ENCODE data around the gene INSIG1. TPM values are rescaled to one million over a fixed set of nuclear protein-coding genes. Genes with fewer than 3 reads are reported as not detected.

The INSIG1 gene
- polyA plus RNA-seq, 5 donors = 12.9 to 26.6 (median 20.0) TPM

- DNase-seq = no peak
Measured at GRCh38 chr7:155282671-155283070, 15.0 kb upstream of the INSIG1 start.

- no peak for DNase-seq
Measured at GRCh38 chr7:155283565-155284194, 14.0 kb upstream of the INSIG1 start.

DNA sequence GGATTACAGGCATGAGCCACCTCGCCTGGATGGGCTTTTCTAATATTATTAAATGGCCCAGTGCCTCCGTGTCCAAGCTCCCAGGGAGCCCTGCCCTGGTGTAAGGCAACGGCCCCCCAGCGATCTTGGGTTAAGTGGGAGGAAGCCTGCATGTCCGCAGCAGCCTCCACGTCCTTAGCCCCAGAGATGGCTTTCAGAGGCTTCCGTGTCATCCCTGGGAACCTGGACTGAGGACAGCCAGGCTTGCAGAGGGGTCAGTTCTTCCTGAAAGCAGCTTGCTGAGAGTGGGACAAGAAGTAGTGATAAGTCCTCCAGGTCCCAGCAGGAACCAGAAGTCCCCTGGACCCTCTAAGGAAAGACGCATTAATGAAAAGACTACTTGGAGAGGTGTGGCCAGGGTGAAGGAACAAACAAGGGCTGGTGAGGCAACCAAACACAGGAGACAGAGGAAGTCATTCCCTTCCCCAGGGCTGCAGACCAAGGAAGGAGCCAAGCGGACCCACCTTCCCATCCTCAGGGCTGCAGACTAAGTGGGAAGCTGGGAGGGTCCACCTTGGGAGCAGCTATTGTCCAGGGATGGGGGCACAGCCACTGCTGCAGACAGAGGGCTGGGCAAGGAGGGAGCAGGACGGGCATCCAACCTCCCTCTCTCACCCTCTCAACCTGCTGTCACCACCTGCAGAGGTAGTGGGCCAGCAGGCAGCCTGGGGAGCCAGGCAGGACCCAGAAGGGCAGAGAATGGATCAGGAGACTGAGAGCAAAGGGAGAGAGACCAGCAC is 13.0 kb upstream of the INSIG1 start:
- no peak for DNase-seq

DNA sequence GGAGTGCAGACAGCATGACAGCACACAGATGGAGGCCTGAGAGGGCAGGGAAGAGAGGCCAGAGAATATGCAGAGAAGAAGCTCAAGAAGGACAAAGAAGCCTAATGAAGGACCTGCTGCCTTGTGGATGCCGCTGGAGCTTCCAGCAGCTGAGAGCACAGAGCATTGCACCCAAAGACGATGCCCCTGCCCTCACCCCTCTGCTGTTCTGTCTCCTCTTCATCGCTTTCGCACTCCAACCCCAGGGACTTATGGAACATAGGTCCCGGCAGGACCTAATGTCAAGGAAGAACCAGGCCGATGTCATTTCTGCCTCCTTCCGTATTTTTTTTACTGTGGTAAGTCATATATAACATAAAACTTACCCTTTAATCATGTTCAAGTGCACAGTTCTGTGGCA is 12.3 kb upstream of the INSIG1 start:
- DNase-seq = no peak

DNA sequence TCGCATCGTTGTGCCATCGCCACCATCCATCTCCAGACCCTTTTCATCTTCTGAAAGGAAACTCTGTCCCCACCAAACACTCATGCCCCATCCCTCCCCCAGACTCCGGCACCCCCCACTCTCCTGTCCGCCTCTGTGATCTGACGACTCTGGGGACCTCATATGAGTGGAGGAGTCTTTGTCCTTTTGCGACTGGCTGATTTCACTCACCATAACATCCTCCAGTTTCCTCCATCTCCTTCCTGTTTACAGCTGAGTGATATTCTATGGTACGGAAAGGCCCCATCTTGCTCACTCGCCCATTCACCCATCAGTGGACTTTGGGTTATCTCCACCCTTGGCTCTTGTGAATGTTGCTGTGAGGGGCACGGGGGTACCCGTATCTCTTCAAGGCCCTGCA is 11.8 kb upstream of the INSIG1 start:
- DNase-seq = no peak

- DNase-seq = no peak
Measured at GRCh38 chr7:155286686-155287085, 11.0 kb upstream of the INSIG1 start.

DNA sequence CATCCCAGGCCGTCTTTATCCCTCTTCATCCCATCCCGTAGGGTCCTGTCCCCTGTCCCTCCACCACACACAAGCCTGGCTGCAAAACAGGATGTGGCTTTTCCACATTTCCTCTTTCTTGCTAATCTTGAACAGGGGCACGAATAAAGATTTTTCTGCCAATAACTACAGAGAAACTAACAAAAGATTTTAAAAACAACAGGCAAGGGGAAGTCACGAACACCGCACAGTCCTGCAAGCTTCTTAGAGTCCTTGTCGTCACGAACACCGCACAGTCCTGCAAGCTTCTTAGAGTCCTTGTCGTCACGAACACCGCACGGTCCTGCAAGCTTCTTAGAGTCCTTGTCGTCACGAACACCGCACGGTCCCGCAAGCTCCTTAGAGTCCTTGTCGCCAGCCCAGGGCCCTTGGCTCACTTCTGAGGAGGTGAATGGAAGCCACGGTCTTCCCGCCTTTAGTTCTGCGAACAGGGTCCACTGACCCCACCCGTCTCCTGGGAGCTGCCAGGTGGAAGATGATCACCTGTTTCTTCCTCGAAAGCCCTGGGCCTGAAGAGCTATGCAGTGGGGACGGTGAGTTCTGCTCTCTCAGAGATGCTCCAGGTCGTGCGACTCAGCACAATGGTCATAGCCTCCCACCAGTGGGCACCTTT is 10.3 kb upstream of the INSIG1 start:
- DNase-seq = no peak

DNA sequence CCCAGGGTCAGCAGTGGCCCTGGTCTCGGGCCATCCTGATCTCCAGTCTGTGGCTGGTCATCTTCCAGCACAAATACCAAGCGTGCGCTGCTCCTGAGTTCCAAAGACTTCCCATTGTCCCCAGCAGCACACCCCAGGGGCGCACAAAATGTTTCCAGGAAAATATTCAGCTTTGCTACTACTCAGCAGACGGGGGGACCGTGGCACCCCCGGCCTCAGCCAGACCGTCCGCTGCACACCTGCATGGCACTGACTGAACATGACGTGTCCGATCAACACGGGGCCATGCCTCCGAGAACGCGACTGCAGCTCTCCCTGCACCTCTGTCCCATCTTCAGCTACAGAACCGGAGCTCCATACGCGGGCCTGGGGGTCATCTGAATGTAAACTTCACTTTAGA is 9.6 kb upstream of the INSIG1 start:
- DNase-seq = no peak

GRCh38 chr7:155289107-155289506 is 8.6 kb upstream of the INSIG1 start:
- DNase-seq = no peak

DNA sequence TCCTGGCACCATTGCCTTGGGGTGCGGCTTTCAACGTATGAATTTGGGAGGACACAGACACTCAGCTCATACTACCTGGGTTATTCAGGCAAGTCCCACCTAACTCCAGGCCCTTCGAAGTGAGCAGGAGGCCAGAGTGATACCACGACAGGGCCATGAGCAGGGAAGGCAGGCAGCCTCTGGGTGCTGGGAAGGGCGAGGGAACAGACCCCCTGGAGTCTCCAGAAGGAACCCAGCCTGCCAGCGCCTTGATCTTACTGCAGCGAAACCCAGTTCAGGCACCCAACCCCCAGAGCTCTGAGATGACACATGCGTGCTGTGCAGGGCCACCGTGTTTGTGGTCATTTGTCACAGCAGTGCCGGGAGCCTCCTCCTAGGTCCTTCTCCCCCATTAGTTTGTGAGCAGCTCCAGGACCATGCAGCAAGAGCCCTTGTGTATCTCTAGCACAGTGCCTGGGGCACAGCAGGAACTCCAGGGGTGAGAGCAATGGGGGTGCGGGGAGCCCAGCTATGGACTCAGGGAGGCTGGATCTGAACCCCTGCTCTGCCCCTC is 7.7 kb upstream of the INSIG1 start:
- DNase-seq = no peak

DNA sequence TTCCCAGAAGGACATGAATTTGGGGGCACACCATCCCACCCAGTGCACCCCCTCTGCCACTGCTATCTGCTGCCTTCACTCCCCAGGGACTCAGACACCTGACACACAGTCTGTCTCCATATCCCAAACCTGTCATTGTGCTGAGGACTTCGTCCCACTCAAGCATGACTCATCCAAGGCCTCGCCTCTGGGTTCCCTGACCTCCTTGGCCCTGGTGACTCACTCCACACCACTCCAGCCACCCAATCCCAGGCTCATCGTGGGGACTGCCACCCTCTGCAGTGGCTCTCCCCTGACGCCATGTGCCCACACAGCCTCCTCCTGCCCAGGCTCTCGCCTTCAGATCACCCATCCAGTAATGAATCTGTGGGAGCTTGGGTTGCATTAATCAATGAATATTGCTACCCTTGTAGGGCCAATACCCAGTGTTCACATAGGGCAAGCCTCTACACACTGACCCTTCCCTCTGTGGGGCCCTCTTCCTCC is 6.6 kb upstream of the INSIG1 start:
- no peak for DNase-seq

DNA sequence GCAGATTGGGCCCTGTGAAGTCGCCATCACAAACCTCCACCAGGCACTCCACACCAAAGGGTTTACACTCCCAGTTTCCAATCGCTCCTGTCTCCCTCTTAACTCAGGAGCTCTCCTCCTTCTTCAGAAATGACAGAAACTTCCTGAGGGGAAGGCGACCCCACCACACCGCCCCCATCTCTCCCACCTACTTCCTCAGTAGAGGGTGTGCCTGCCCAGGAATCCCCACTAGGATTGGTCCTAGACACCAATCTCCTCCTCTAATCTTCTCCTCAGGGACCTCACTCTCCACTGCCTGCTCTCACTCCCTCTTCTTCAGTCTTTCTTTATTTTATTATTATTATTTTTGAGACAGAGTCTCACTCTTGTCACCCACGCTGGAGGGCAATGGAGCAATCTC is 5.9 kb upstream of the INSIG1 start:
- no peak for DNase-seq

DNA sequence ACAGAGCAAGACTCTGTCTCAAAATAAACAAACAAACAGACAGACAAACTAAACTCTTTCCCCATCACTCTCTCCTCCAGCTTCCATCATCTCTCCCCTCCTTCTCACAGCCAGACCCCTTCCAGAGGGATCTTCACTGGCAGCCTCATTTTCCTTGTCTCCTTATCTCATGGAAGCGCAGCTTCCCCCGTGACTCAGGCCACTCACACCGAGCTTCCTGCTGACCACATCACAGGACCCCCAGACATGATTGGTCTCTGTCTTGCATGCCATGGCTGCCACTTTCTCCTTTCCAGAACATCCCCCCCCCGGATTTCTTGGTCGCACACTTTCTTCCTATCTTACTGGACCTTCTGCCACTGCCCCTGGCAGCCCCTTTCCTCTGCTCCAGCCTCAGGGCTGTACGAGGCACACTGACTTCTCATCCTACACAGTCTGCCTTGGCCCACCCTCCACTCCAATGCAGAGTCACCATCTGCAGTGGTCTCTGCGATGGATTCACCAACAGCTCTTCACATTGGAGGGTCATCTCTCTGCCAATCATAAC is 4.9 kb upstream of the INSIG1 start:
- DNase-seq = no peak

- DNase-seq = no peak
Measured at GRCh38 chr7:155293721-155294510, 3.8 kb upstream of the INSIG1 start.

- DNase-seq = no peak
Measured at GRCh38 chr7:155294511-155294778, 3.2 kb upstream of the INSIG1 start.

DNA sequence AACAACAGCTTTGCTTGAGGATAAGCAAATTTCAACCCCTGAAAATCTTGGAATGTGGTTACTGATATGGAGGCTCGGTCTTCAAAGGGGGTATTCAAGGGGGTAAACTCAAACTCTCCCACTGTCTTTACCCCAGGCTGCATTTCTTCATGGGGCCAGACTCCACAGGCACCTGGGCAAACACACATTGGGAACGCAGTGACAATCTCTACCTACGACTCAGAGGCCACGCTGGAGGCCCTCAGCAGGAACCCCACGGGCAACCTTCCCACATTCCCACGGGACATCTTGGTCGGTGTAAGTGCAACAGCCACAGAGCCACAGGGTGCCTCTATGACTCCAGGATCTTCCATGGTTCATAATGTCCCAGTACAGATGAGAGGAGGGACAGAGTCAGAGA is 2.2 kb upstream of the INSIG1 start:
- no peak for DNase-seq

- no peak for DNase-seq
Measured at GRCh38 chr7:155296006-155296787, 1.5 kb upstream of the INSIG1 start.

DNA sequence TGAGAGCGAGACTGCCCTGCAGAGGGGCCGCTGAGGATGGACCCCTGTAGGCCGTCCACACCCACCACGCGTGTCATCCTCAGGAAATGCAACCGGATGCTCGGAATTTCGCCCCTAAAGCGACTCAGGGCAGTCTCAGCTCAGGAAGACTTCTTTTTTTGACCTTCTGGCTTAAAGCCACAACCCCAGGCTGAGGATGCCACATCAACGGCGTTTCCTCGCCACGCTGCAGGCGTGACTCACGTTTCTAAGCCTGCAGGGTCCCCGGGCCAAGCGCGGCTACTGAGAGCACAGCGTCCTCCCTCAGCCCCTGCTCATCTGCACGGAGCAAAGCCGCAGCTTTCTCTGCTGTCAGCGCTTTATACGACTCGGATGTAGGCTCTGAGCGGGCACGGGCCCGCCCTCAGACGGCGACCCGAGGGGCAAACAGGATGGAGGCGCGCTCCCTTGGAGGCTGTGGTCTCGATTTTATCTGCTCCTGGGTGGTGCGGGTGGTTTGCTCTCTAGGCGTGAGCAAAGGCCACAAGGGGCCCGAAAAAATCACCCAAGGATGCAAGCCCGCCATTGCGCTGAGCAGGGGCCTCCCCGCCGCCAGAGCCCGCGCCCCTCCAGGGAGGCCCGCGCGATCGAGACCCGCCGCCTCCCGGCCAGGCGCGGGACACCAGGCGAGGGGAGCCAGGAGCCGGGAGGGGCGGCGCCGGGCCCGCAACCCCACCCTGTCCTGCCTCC is 726 bp upstream of the INSIG1 start:
- peak; percentile 35 to 50 for DNase-seq

DNA sequence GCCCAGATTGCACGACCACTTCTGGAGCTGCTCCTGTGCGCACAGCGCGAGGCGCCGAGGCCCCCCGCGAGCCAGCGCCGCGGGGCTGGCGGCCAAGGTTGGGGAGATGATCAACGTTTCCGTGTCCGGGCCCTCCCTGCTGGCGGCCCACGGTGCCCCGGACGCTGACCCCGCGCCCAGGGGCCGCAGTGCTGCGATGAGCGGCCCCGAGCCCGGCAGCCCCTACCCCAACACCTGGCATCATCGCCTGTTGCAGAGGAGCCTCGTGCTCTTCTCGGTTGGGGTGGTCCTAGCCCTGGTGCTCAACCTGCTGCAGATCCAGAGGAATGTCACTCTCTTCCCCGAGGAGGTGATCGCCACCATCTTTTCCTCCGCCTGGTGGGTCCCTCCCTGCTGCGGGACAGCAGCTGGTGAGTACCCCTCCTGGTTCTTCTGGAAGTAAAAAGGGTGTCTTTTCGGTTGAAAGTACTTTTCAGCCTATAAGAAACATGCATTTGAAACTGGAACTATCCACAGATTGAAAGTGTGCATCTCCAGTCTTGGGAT is 683 bp downstream of the INSIG1 start:
- peak; percentile 10 to 11 for DNase-seq
